Right hindlimb (tissue), 1 donor: ENCODE measurements around the gene SLC25A25.
"Not testable (repeated sequence)": the region's sequence is repeated elsewhere in the genome, so short reads cannot be mapped to it uniquely, and the experiment has no call there.

Source experiments
- DNase-seq: peaks from one replicate; pipeline ENCODE4 v3.0.0-alpha.2; 2018

The SLC25A25 gene

DNA sequence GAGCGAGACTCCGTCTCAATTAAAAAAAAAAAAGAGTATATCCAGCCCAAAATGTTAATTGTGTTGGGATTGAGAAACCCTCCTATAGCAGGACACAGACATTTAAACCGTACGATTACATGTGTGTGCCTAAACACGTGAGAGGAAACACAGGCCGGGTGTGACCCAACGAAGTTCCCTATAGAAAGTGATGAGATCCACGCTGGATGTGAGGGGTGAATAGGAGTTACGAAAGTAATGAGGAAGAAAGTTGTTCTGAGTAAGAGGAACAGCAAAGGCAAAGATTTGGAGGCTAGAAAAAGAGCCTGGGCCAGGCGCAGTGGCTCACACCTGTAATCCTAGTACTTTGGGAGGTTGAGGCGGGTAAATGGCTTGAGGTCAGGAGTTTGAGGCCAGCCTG lies 14.5 kb upstream of the SLC25A25 start:
- DNase-seq = no peak

DNA sequence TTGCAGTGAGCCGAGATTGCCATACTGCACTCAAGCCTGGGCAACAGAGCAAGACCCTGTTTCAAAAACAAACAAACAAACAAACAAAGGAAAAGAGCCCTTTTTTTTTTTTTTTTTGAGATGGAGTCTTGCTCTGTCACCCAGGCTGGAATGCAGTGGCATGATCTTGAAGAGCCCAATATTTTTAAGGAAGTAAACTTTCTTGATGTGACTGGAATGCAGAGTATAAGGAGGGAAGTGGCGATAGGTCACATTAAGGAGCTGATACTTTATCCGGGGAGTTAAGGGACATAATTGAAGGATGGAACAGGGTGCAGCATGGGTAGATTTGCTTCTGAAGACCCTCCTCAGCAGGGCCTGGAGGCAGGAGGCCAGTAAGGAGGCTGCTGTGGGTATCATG lies 13.9 kb upstream of the SLC25A25 start:
- DNase-seq = no peak

DNA sequence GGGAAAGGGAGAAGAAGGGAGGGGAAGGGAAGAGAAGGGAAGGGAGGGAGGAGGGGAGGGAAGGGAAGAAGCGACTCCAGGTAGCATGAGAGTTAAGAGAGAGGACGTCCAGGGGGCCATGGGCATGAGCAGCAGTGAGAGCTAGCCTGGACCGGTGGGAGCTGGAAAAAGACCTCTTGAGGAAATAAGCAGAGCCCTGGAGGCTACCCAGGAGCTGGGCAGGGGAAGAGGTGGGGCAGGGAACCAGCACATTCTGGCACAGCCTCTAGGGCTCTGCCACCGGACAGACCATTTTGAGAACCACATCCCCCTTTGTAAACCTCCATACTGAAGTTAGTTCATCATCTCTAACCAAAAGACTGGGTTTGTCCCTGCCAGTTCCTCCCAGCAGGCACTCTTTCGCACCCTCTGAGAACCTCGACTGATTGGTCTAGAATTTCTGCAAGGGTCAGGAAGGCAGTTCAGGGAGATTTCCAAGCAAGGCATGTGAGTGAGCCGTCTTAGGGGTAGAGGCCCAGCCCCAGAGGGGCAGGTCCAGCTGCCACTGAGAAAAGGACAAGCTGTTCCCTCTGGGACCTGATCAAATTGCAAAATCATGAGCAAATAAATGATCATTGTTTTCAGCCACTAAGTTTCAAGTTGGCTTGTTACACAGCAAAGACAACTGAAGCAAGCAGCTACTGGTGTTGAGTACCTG lies 12.5 kb upstream of the SLC25A25 start:
- no peak for DNase-seq

DNA sequence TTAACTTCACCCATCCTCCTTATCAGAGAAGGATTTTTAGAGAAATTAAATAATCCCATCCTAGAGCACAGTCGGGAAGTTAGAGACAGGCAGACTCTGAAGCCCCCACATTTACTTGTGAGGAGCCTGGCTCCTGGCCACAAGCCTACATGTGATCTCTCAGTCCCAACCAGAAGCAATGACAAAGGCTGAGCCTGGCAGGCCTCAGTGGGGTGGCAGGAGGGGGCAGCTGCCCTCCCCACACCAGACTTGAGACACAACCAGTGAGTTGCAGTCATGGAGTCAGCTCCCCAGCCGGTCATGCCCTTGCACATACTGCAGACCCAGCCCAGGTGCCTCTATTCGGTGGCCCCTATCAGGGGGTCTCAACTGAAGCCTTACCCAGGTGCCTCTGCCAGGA lies 11.9 kb upstream of the SLC25A25 start:
- DNase-seq = no peak

DNA sequence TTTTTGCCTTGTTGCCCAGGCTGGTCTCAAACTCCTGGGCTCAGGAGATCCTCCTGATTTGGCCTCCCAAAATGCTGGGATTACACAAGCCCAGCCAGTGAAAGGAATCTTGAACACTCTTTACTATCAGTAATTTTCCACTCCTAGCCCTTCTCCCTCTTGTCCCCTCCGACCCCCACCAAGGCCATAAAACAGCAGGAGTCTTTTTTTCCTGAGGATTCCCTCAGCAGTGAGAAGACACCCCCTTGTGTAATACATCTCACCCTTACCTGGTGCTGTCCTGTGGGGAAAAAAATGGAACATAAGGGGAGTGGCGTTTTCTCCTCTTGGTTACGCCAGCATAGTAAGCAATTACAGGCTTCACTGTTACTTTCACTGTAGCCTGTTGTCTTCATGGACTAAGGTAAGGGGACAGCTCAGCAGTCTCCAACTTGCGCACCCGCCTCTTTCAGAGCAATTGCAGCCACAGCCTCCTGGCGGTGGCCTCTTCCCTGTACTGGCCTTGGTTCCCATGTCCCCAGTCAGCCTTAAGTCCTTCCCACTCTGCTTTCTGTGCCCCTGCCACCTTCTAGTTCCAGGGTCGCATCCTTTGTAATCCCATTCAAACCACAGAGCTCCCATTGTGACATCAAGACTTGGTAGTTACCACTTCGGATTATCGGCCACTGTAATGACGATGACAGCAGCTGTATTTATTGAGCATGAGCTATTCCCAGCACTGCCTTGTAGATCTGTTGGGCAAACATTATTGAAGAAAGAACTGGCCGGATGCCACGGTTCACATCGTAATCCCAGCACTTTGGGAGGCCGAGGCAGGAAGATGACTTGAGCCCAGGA lies 10.9 kb upstream of the SLC25A25 start:
- no peak for DNase-seq

DNA sequence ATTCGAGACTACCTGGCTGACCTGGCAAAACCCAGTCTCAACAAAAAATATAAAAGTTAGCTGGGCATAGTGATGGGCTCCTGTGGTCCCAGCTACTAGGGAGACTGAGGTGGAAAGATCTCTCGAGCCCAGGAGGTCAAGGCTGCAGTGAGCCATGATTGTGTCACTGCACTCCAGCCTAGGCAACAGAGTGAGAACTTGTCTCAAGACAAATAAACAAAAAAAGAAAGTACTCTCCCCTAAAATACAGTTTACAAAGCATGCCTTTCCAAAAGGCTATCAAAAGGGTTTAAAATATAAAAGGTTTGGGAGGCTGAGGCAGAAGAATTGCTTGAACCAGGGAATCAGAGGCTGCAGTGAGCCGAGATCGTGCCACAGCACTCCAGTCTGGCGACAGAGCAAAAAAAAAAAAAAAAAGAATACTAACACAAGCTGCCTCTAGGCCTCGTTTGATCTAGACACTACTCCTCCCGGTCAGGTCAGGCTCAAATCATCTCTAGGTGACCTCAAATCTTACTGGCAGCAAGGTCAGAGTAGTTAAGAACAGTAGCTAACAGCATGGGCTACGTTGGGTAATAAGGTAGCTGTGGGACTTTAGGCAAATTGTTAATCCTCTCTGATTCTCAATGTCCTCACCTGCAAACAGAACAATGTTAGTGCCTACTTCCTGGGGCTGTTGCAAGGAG lies 10.2 kb upstream of the SLC25A25 start:
- no peak for DNase-seq

DNA sequence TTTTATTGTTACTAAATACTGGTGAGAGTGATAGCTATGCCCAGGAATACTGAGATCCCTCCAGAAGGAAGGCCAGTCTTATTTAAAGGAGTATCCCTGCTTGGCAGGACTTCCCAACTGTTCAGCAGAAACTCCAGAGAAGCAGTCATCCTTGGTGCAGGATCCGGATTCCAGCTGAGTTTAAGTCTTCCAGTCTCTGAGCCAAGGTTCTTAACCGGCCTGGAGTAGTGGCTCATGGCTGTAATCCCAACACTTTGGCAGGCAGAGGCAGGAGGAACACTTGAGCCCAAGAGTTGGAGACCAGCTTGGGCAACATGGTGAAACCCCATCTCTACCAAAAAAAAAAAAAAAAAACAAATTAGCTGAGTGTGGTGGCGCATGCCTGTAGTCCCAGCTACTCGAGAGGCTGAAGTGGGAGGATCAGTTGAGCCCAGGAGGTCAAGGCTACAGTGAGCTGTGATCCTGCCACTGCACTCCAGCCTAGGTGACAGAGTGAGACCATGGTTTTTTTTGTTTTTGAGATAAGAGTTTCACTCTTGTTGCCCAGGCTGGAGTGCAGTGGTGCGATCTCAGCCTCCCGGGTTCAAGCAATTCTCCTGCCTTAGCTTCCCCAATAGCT lies 8.6 kb upstream of the SLC25A25 start:
- DNase-seq = no peak

DNA sequence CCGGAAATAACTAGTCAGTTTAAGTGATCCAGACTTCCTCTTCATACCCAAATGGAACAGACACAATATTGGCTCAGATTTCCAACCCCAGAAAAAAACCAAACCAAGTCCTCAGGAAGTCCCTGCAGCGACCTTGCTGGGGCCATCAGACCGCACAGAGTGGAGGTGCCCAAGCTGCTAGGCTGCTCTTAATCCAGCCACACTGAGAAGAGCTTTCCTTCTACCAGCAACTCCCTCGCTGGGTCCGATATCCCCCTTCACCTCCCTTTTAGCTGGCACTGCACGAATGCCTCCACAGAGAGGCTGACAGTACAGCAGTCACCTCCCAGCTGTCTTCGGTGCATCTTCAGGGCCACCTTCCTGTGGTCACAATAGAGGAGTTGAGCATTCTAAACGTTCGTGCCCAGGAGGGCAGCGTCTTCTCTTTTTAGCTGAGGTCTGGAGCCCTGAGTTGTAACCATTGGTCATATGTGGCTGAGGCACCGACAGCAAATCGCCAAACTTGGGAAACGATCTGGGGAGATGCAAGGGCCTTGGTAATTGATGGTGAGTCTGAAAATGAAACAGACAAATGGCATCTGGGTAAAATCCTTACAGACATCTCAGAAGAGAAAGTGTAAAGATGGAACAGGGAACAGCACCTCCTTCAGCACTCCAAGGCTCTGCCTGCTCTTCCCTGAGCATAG lies 6.6 kb upstream of the SLC25A25 start:
- DNase-seq = no peak

DNA sequence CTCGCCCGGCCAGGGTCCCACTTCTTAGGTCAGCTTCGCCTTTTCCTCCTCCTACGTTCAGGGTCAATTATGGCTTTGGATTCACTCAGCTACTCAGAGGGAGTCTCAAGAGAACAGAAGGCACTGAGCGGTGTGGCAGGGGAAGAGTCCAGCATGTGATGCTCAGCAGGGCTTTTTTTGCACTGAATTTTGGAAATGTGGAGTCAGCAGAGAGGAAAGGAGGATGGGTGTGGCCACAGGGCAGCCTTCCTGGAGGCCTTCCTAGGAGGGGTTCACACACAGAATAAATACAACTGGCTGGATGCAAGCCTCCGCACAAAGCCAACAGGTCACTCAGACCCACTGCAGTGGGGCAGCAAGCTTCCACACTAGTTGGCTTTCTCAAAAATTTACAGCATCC lies 5.8 kb upstream of the SLC25A25 start:
- DNase-seq = no peak

DNA sequence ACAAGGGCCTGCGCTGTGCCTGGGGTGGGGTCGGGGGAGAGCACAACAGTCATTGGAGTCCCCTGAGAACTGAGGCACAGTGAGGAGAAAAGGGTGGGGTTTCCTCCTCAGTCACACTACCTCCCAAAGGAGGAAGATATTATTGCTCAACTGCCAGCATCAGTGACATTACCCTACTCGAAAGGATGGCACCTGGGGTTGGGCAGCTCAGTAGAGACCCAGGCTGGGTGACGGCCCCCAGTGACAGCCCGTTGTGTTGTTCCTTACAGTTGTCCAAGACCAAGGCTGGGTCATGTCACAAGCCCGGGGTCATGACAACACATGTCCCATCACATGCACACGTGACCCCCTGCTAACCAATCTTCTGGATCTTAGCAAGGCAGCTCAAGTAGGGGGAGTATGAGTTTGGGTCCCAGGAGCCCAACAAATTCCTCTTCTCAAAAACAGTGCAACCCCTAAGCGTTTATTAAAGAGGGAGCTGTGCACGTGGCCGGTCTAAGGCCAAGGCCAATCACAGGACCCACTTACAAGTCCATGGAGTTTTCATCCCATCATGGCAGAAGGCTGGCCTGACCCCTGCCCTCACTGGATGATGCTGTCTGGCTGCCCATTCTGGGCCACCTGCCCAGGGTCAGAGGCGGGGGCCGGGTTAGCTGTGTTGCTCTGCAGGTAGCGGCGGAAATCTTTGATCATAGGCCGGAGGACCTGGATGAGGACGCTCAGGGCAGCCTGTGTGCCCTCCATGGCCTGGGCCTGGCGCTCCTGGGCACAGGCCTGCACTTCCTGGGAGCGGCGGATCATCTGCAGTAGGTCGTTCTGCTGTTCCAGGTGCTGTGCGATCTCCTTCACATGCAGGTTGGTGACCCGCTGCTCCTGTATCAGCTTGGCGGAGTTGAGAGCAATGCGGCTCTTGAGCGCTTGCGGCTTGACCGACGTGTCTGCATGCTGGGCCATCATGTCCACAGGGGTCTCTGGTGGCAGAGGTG lies 4.9 kb upstream of the SLC25A25 start:
- no peak for DNase-seq

DNA sequence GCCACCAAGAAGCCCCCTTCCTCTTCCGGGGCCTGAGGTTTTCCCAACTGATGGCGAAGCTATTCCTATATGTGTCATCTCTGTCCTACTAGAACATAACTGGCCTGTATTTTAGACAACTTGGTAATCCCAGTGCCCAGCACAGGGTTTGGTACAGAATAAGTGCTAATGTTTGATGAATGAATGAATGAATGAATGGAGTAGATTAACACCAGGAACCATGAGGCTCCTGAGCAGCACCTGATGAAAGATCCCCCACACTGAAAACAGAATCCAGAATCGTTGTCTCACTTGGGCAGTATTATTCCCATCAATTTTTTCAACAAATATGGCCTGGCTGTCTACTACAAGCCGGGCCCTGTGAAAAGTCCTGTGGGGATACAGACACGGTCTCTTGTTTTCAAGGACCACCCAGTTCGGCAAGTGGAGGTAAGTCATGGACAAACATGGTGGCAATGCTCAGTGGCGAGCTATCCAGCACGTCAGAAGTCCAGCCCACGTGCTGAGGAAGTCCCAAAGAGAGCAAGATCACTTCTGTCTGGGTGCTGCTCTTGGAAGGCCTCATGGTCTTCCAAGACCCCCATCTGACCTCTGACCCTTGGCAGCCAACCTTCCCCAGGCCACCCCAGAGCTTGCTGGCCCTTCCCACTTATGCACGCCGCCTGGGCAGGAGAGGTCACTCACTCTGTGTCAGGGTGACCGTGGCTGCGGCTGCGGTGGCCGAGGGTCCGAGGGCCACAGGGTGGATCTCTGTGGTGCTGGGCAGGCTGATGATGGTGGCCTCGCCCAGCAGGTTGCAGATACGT lies 1.9 kb upstream of the SLC25A25 start:
- peak; percentile 49 for DNase-seq

DNA sequence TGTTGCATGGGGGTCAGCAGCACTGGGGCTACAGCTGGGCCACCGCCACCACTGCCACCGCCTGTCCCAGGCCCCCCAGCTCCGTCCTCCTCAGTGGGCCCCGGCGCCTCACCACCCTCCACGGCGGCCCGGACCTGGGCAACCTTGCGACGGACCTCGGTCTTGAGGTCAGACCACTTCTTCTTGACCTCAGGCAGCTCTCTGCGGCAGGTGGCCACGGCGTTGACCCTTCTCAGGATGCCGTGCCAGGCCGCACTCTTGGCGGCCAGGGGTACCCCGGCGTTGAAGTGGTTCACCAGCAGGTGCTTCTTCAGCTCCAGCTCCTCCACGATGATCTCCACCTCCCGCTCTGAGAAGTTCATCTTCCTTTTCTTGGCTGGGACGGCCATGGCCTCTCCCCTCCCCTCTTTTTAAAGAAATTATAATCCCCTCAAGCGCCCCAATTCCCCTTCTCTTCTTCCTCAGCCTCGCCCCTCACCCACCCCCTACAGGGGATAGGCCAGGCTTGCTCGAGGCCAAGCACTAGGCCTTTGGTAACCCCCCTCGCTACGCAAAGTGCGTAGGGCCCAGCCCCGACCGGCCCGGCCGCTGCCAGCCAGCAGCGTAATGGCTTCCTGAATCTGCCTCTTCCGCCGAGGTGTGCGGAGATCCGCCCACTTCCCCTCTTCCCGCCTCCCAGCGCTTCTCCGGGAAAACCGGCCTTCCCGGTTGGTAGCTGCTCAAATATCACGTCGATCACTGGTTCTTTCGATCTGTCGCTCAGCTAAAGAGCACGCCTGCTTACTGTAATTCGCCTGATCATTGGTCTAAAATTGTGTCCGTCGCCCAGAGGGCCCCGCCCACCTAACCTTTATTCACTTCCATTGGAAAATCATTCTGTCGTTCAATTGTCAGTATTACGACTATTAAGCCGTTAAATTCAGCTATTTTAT lies 1.1 kb upstream of the SLC25A25 start, which contains the start of gene NAIF1:
Gene NAIF1 (minus strand): TSS at position 608 of the 932 bp plus-strand sequence. CDS start 219 bp downstream, at position 389.
- DNase-seq = peak; percentile 99

DNA sequence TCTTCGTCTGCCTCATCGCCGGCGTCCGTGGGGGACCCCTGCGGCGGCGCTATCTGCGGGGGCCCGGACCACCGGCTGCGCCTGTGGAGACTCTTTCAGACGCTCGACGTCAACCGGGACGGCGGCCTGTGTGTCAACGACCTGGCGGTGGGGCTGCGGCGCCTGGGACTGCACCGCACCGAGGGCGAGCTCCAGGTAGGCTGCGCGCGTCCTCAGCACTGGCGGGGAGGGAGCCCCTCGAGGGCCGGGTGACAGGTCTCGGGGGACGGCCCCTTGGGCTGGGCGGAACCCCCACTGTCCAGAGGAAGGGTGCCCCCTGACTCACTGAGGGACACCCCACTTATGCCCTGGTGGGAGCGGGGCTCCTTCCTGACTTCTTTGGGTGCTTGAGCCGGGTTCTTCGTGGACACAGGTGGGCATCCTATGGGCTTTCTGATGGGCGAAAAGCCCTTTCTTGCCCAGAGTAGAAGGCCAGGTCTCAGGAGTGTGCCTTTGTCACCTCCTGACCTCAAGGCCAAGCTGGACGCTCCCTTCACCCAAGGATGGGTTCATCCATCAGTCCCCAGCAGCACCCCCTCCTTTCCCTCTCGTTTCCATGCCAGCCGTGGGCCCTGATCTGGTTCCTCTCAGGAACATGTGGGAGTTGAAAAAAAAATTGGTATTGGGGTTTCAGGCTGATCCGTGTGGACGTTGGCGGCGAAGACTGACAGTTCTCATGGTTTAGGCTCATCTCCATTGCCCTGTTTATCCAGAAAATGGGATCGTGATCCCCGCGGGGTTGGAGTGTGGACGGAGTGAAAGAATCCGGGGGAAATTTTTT lies 564 bp downstream of the SLC25A25 start:
- DNase-seq = peak; percentile 49

DNA sequence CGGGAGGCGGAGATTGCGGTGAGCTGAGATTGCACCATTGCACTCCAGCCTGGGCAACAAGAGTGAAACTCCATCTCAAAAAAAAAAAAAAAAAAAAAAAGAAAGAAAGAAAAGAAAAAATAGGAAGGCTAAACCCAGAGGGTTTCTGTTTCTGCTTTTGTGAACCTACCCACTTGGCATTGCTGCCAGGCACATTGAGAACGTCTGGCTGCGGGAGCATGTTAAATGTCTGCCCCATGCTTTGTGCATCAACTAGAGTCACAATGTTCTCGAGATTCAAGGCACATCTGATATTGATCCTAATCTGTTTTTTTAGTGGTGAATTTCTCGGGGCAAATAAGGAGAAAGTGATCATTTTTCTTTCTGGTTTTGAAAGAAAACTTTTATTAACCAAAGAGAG lies 2.8 kb downstream of the SLC25A25 start:
- DNase-seq = no peak

DNA sequence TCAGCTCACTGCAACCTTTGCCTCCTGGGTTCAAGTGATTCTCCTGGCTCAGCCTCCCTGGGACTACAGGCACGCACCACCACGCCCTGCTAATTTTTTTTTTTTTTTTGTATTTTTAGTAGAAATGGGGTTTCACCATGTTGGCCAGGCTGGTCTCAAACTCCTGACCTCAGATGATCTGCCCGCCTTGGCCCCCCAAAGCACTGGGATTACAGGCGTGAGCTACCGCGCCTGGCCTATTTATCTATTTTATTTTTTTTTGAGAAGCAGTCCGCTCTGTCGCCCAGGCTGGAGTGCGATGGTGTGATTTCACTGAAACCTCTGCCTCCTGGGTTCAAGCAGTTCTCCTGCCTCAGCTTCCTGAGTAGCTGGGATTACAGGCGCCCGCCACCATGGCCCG lies 3.4 kb downstream of the SLC25A25 start:
- not testable (repeated sequence) for DNase-seq

DNA sequence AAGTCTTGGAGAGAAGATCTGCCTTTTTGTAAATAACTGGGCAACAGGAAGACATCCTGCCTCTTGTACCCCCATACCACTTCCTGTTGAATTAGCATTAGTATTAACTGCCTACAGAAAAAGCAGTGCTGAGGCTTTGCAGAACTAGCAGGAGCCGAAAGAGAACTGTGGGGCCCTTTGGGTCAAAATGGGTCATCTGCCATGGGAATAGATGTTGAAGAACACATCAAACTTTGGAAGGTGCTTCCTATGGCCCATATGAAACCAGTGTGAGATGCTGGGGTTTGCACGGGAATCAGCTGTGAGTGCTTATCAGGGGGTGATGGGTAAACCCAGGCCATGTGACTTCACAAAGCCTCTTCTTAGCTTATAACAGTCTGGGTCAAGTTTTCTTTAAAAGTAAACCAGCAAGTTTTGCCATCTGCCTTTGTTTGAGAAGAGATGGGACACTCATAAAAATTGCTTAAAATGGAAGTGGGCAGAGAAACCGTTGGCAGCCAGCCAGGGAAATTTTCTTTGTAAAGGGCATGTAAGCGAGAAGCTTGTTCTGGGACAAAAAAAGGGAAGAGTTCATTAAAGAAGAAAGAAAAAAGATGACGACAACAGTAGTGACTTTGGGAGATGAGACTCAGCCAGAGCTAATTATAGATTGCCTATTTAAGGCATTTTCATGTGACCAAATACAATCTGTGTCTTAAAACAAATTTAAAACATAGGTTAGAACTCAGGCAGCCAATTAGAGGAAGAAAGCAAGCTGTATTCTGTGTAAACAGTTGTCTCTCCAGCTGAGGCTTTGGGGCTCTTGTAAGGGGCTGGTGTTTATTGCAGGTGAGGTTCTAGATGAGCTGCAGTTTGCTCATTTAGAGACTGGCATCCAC lies 4.4 kb downstream of the SLC25A25 start:
- peak; percentile 81 for DNase-seq

DNA sequence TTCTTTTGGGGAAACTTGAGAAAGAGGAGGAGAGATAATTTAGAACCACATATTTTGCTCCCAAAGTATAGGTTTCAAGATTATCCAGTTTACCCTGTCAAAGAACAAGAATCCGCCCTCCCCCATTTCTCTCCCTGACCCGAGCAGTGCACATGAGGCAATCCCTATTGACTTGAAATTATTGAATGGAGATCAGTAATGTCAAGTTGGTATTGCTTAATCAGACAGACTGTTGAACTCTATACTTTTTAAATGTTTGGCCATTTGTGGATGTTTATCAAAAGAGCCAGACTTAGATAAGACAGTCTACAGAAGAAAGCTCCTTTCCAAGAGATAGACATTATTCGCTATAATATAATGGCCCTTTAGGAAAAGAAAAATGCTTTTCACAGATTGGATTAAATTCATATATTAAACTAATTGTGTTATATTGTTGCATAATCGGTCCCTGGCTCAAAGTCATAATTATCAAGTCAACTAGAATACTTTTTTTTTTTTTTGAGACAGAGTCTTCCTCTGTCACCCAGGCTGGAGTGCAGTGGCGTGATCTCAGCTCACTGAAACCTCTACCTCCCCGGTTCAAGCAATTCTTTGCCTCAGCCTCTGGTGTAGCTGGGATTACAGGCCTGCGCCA lies 5.3 kb downstream of the SLC25A25 start:
- DNase-seq = no peak
